Peyer's patch (tissue), 4 donors: ENCODE results near the gene ADRM1. TPM values are rescaled to one million over a fixed set of nuclear protein-coding genes. Genes with fewer than 3 reads are reported as not detected.
A peak's percentile ranks its signal among the peaks of the same experiment; 100 is the strongest.

Source experiments
- DNase-seq, 3 donors: peaks; one replicate each; pipeline ENCODE4 v3.0.0-alpha.2; 2017 to 2019
- H3K27ac ChIP-seq, 4 donors: fragments of 200-600 bp; sonication (generic); one replicate each; pipeline ENCODE4 v1.5.1; 2016 to 2019
- H3K27me3 ChIP-seq, 2 donors: fragments of 200-600 bp; sonication (generic); one replicate each; pipeline ENCODE4 v1.5.1; 2019
- H3K36me3 ChIP-seq, 3 donors: fragments of 200-600 bp; sonication (generic); one replicate each; pipeline ENCODE4 v1.5.1; 2016 to 2019
- H3K4me1 ChIP-seq, 4 donors: fragments of 200-600 bp; sonication (generic); one replicate each; pipeline ENCODE4 v1.5.1; 2016 to 2019
- H3K4me3 ChIP-seq, 4 donors: fragments of 200-600 bp; sonication (generic); 1 replicate in 3 of 4; 2 replicates in 1 of 4; pipeline ENCODE4 v1.5.1; 2016 to 2019; ENCODE audit warnings: mild to moderate bottlenecking in 1 of 4
- H3K9me3 ChIP-seq, 4 donors: fragments of 200-600 bp; sonication (generic); one replicate each; pipeline ENCODE4 v1.5.1; 2016 to 2019; ENCODE audit warnings: mild to moderate bottlenecking in 1 of 4
- CTCF ChIP-seq, 6 experiments: fragments of 450-650 bp in 4 of 6; fragments of 200-600 bp in 2 of 6; sonication (generic) in 1 of 6; IDR thresholded peaks; one replicate each; pipeline ENCODE4 v1.5.1; 2017 to 2019; ENCODE audit warnings: antibody characterized with exemption in 6 of 6, mild to moderate bottlenecking in 3 of 6, moderate library complexity in 1 of 6
- POLR2A ChIP-seq, 2 donors: fragments of 450-650 bp; IDR thresholded peaks; one replicate each; pipeline ENCODE4 v1.5.1; 2017; ENCODE audit warnings: antibody characterized with exemption in 2 of 2, mild to moderate bottlenecking in 2 of 2, moderate library complexity in 2 of 2
- total RNA-seq, 4 donors: library from RNA; depleted of rRNA; stranded (reverse); fragments of >200 nt; gene quantifications; one replicate each; pipeline ENCODE4 v1.1.0, GENCODE V29; 2016

ADRM1 gene
- total RNA-seq, 4 donors from 2014 or later: 90.8 to 136 (median 99.7) TPM

- DNase-seq: no peak
- H3K36me3 ChIP-seq: peaks cover 0 to 16% (median 0%) of the 10 kb centered on the region in 3 donors
- peaks cover 0 to 16% (median 0%) of the 10 kb centered on the region in 4 donors for H3K4me1 ChIP-seq
- H3K9me3 ChIP-seq: no peaks in the 10 kb centered on the region
- peak overlapping the region in 1 of 4 donors; percentile 77 for H3K27ac ChIP-seq
- H3K4me3 ChIP-seq: no peak overlapping the region
- H3K27me3 ChIP-seq: no peaks in the 10 kb centered on the region
- TF ChIP-seq POLR2A (IDR thresholded peaks at IDR 0.05) (no peak), CTCF (IDR thresholded peaks at IDR 0.05) (no peak)
These were observed 48.0 kb downstream of the ADRM1 start for GRCh38 chr20:62350629-62351422.

GRCh38 chr20:62351469-62352401, 48.9 kb downstream of the ADRM1 start:
- peaks cover 0 to 16% (median 0%) of the 10 kb centered on the region in 3 donors for H3K36me3 ChIP-seq
- H3K9me3 ChIP-seq: no peaks in the 10 kb centered on the region

GRCh38 chr20:62352402-62353288, 49.8 kb downstream of the ADRM1 start:
- H3K4me1 ChIP-seq: peaks cover 0 to 34% (median 0%) of the 10 kb centered on the region in 4 donors

More at GRCh38 chr20:62351469-62352401, 48.9 kb downstream of the ADRM1 start:
- peaks cover 0 to 25% (median 0%) of the 10 kb centered on the region in 4 donors for H3K4me1 ChIP-seq
- DNase-seq: no peak
- TF ChIP-seq CTCF (IDR thresholded peaks at IDR 0.05) (no peak), POLR2A (IDR thresholded peaks at IDR 0.05) (no peak)
- H3K27ac ChIP-seq: no peak overlapping the region
- H3K27me3 ChIP-seq: no peaks in the 10 kb centered on the region
- no peak overlapping the region for H3K4me3 ChIP-seq

GRCh38 chr20:62353289-62354030, 50.7 kb downstream of the ADRM1 start:
- H3K27me3 ChIP-seq: no peaks in the 10 kb centered on the region
- no peak for TF ChIP-seq CTCF (IDR thresholded peaks at IDR 0.05)
- no peak for TF ChIP-seq POLR2A (IDR thresholded peaks at IDR 0.05)
- peak overlapping the region in 1 of 4 donors; percentile 52 for H3K27ac ChIP-seq
- no peak for DNase-seq
- H3K4me1 ChIP-seq: peaks cover 0 to 42% (median 0%) of the 10 kb centered on the region in 4 donors
- H3K9me3 ChIP-seq: no peaks in the 10 kb centered on the region
- peaks cover 0 to 16% (median 0%) of the 10 kb centered on the region in 3 donors for H3K36me3 ChIP-seq
- H3K4me3 ChIP-seq: no peak overlapping the region

More at GRCh38 chr20:62352402-62353288, 49.8 kb downstream of the ADRM1 start:
- peaks cover 0 to 16% (median 0%) of the 10 kb centered on the region in 3 donors for H3K36me3 ChIP-seq
- H3K27ac ChIP-seq: peak overlapping the region in 1 of 4 donors; percentile 52
- H3K9me3 ChIP-seq: no peaks in the 10 kb centered on the region
- no peak overlapping the region for H3K4me3 ChIP-seq
- DNase-seq: no peak
- H3K27me3 ChIP-seq: no peaks in the 10 kb centered on the region
- no peak for TF ChIP-seq POLR2A (IDR thresholded peaks at IDR 0.05)
- peak in 2 of 6 experiments; percentile 20 to 22 for TF ChIP-seq CTCF (IDR thresholded peaks at IDR 0.05)
